Upper lobe of right lung (tissue), 1 donor: Measurements from ENCODE around the gene PLEKHA1. TPM values are rescaled to one million over a fixed set of nuclear protein-coding genes. Genes with fewer than 3 reads are reported as not detected.

ENCODE experiments used
- ATAC-seq: fragments of 200-7000 bp; cut with Tn5 transposase; one replicate; pipeline ENCODE4 v1.9.1; 2020; ENCODE audit warnings: mild to moderate bottlenecking, moderate library complexity
- DNase-seq: peaks from one replicate; pipeline ENCODE4 v3.0.0-alpha.2; 2020
- H3K27ac ChIP-seq: fragments of 200-600 bp; one replicate; pipeline ENCODE4 v1.8.0; 2022
- H3K27me3 ChIP-seq: fragments of 200-600 bp; one replicate; pipeline ENCODE4 v1.8.0; 2022; ENCODE audit warnings: mild to moderate bottlenecking
- H3K36me3 ChIP-seq: fragments of 200-600 bp; one replicate; pipeline ENCODE4 v1.8.0; 2022
- H3K4me1 ChIP-seq: fragments of 200-600 bp; one replicate; pipeline ENCODE4 v1.8.0; 2022
- H3K4me3 ChIP-seq: fragments of 200-600 bp; one replicate; pipeline ENCODE4 v1.8.0; 2022; ENCODE audit warnings: mild to moderate bottlenecking
- H3K9me3 ChIP-seq: fragments of 200-600 bp; one replicate; pipeline ENCODE4 v1.8.0; 2022
- CTCF ChIP-seq: fragments of 200-600 bp; IDR thresholded peaks from one replicate; pipeline ENCODE4 v1.8.0; 2022; ENCODE audit warnings: antibody characterized with exemption
- intact Hi-C: fragments of 100-400 bp; cut with DNase I; formaldehyde crosslinking; loops from one replicate; pipeline ENCODE4 v1.11.0; 2022
- total RNA-seq: library from RNA; stranded (reverse); fragmentation: NEBNext Ultra II Directional; extraction: Animal tissue kit (Norgen Biotek cat#: 25700); gene quantifications from one replicate; pipeline ENCODE4 v1.2.1, GENCODE V29; 2021
- donor health status: DM: no; HTN: yes; CAD: no; lungs with severe emphysema.

The PLEKHA1 gene
- total RNA-seq, 1 donor from 2014 or later: 59.9 TPM

- H3K4me1 ChIP-seq: peaks cover 6% of the 10 kb centered on the region
Observed at GRCh38 chr10:122374859-122375678, 561 bp downstream of the PLEKHA1 start.

GRCh38 chr10:122375679-122376160, 1.2 kb downstream of the PLEKHA1 start:
- intact Hi-C loops: no loop called here
- H3K27ac ChIP-seq: peak overlapping the region; percentile 92
- no peaks in the 10 kb centered on the region for H3K27me3 ChIP-seq
- no peaks in the 10 kb centered on the region for H3K36me3 ChIP-seq
- no peaks in the 10 kb centered on the region for H3K9me3 ChIP-seq
- no peak for ATAC-seq
- DNase-seq: no peak
- H3K4me1 ChIP-seq: peaks cover 6% of the 10 kb centered on the region
- TF ChIP-seq CTCF: no peak
- H3K4me3 ChIP-seq: peak overlapping the region; percentile 61

More at GRCh38 chr10:122374859-122375678, 561 bp downstream of the PLEKHA1 start:
- Histone ChIP-seq H3K4me3 (peak overlapping the region; percentile 61), H3K9me3 (no peaks in the 10 kb centered on the region), H3K27me3 (no peaks in the 10 kb centered on the region), H3K27ac (peak overlapping the region; percentile 92), H3K36me3 (no peaks in the 10 kb centered on the region)
- TF ChIP-seq CTCF: no peak
- ATAC-seq (peak; percentile 66), DNase-seq (peak; percentile 87)
- intact Hi-C loops: no loop called here

GRCh38 chr10:122376364-122376961, 2.0 kb downstream of the PLEKHA1 start:
- TF ChIP-seq CTCF: no peak
- DNase-seq (no peak), ATAC-seq (no peak)
- Histone ChIP-seq H3K4me3 (peak overlapping the region; percentile 61), H3K9me3 (no peaks in the 10 kb centered on the region), H3K4me1 (peaks cover 6% of the 10 kb centered on the region), H3K36me3 (no peaks in the 10 kb centered on the region), H3K27ac (no peak overlapping the region), H3K27me3 (no peaks in the 10 kb centered on the region)
- intact Hi-C loops: no loop called here

- H3K4me3 ChIP-seq: no peak overlapping the region
- no peaks in the 10 kb centered on the region for H3K9me3 ChIP-seq
- no peak overlapping the region for H3K27ac ChIP-seq
- no peak for ATAC-seq
- H3K36me3 ChIP-seq: no peaks in the 10 kb centered on the region
- no peaks in the 10 kb centered on the region for H3K4me1 ChIP-seq
- DNase-seq: no peak
- H3K27me3 ChIP-seq: no peaks in the 10 kb centered on the region
- TF ChIP-seq CTCF: no peak
- intact Hi-C loops: no loop called here
Observed at GRCh38 chr10:122379041-122379440, 4.5 kb downstream of the PLEKHA1 start.

- no peak for TF ChIP-seq CTCF
Observed at GRCh38 chr10:122379537-122379936, 5.0 kb downstream of the PLEKHA1 start.

More at GRCh38 chr10:122379537-122379936, 5.0 kb downstream of the PLEKHA1 start:
- no peaks in the 10 kb centered on the region for H3K9me3 ChIP-seq
- ATAC-seq (no peak), DNase-seq (no peak)
- H3K4me1 ChIP-seq: no peaks in the 10 kb centered on the region
- H3K27ac ChIP-seq: no peak overlapping the region
- no peaks in the 10 kb centered on the region for H3K36me3 ChIP-seq
- H3K27me3 ChIP-seq: no peaks in the 10 kb centered on the region
- intact Hi-C loops: no loop called here
- no peak overlapping the region for H3K4me3 ChIP-seq
